GM23248 (cell line): Measurements from ENCODE around the gene IRF1. TPM values are rescaled to one million over a fixed set of nuclear protein-coding genes. Genes with fewer than 3 reads are reported as not detected.
A peak's percentile ranks its signal among the peaks of the same experiment; 100 is the strongest.

Source experiments
- DNase-seq: peaks from one replicate; pipeline ENCODE4 v3.0.0-alpha.2; 2015
- H2AFZ ChIP-seq: fragments of 200-600 bp; sonication (generic); 2 replicates; pipeline ENCODE4 v1.6.1; 2016; ENCODE audit warnings: antibody characterized with exemption
- H3F3A ChIP-seq: fragments of 200-600 bp; sonication (generic); 2 replicates; pipeline ENCODE4 v1.6.1; 2016; ENCODE audit warnings: mild to moderate bottlenecking, antibody characterized with exemption, mixed run types; ENCODE audit not compliant: insufficient read depth
- H3K27ac ChIP-seq: fragments of 200-600 bp; sonication (generic); 2 replicates; pipeline ENCODE4 v1.5.1; 2016; ENCODE audit warnings: mild to moderate bottlenecking
- H3K27me3 ChIP-seq: fragments of 200-600 bp; sonication (generic); replicated peaks from 2 replicates; pipeline ENCODE4 v1.6.1; 2016; ENCODE audit warnings: mild to moderate bottlenecking; ENCODE audit not compliant: insufficient read depth
- H3K36me3 ChIP-seq: fragments of 200-600 bp; sonication (generic); 2 replicates; pipeline ENCODE4 v1.6.1; 2016; ENCODE audit warnings: low read depth, mild to moderate bottlenecking
- H3K4me1 ChIP-seq: fragments of 200-600 bp; sonication (generic); 2 replicates; pipeline ENCODE4 v1.6.1; 2016; ENCODE audit warnings: mild to moderate bottlenecking; ENCODE audit not compliant: insufficient read depth
- H3K4me2 ChIP-seq: fragments of 200-600 bp; sonication (generic); one replicate; pipeline ENCODE4 v1.6.1; 2016; ENCODE audit warnings: mild to moderate bottlenecking; ENCODE audit not compliant: unreplicated experiment
- H3K4me3 ChIP-seq: fragments of 200-600 bp; sonication (generic); 2 replicates; pipeline ENCODE4 v1.5.1; 2016; ENCODE audit warnings: mild to moderate bottlenecking
- H3K79me2 ChIP-seq: fragments of 200-600 bp; sonication (generic); 2 replicates; pipeline ENCODE4 v1.6.1; 2016; ENCODE audit warnings: mild to moderate bottlenecking; ENCODE audit not compliant: insufficient read depth
- H3K9ac ChIP-seq: fragments of 200-600 bp; sonication (generic); 2 replicates; pipeline ENCODE4 v1.6.1; 2016; ENCODE audit warnings: mild to moderate bottlenecking
- H3K9me2 ChIP-seq: fragments of 200-600 bp; sonication (generic); 2 replicates; pipeline ENCODE4 v1.6.1; 2016; ENCODE audit warnings: mixed run types, mild to moderate bottlenecking, moderate library complexity; ENCODE audit not compliant: insufficient read depth
- H3K9me3 ChIP-seq: fragments of 200-600 bp; sonication (generic); one replicate; pipeline ENCODE4 v1.6.1; 2017; ENCODE audit warnings: low read depth
- H4K20me1 ChIP-seq: fragments of 200-600 bp; sonication (generic); 2 replicates; pipeline ENCODE4 v1.6.0; 2016; ENCODE audit not compliant: insufficient read depth
- EZH2 ChIP-seq: fragments of 200-600 bp; sonication (generic); IDR thresholded peaks from 2 replicates; pipeline ENCODE4 v1.6.1; 2018; ENCODE audit warnings: antibody characterized with exemption, mild to moderate bottlenecking; ENCODE audit not compliant: insufficient read depth, poor library complexity, severe bottlenecking
- EZH2phosphoT487 ChIP-seq: fragments of 200-600 bp; sonication (generic); IDR thresholded peaks from 2 replicates; pipeline ENCODE4 v1.6.1; 2018; ENCODE audit warnings: antibody characterized with exemption, moderate library complexity, mild to moderate bottlenecking, low read depth; ENCODE audit not compliant: insufficient read depth
- WGBS, 2 experiments: methylation state at CpG; one replicate each; pipeline ENCODE4 v1.1.6; 2015 to 2017; ENCODE audit warnings: low lambda C conversion rate in 2 of 2, low coverage in 1 of 2; ENCODE audit errors: missing lambda C conversion rate in 2 of 2; 5-methylcytosine and 5-hydroxymethylcytosine counted together
- in situ Hi-C: fragments of 300-500 bp; cut with MboI; formaldehyde crosslinking; loops from 2 replicates; pipeline ENCODE4 v1.15.0; 2020
- polyA plus RNA-seq: library from polyadenylated mRNA; unstranded; fragments of >200 nt; fragmentation: Nextera tagmentation; extraction: Ambion mirVana; gene quantifications from 2 replicates; pipeline ENCODE4 v1.2.1, GENCODE V29; 2016
- total RNA-seq: library from RNA; depleted of rRNA; stranded (reverse); fragments of >200 nt; shearing (Covaris generic); gene quantifications from 2 replicates; pipeline ENCODE4 v1.2.3, GENCODE V29; 2014

The IRF1 gene
- total and polyA plus RNA-seq, 2 experiments from 2014 or later = 6.2 to 22.2 TPM

GRCh38 chr5:132459031-132459982 is 31.3 kb downstream of the IRF1 start:
- in situ Hi-C loops = no loop called here
- Histone ChIP-seq H3K9ac (peak overlapping the region; percentile 79), H3F3A (peaks cover 39% of the 10 kb centered on the region), H3K36me3 (no peaks in the 10 kb centered on the region), H3K4me3 (no peak overlapping the region), H3K4me2 (peak overlapping the region; percentile 51), H3K27me3 (no peaks in the 10 kb centered on the region), H2AFZ (no peak overlapping the region), H3K9me2 (no peaks in the 10 kb centered on the region), H3K27ac (peak overlapping the region; percentile 99), H3K9me3 (no peaks in the 10 kb centered on the region), H3K79me2 (no peaks in the 10 kb centered on the region), H4K20me1 (no peaks in the 10 kb centered on the region), H3K4me1 (peaks cover 46% of the 10 kb centered on the region)
- DNase-seq = peak; percentile 53
- WGBS, 2 experiments = 86 to 90% methylated on average over 11 to 12 of the region's 12 CpGs
- TF ChIP-seq EZH2phosphoT487 (no peak), EZH2 (no peak)

- Histone ChIP-seq H3K9ac (peak overlapping the region; percentile 79), H3K9me2 (no peaks in the 10 kb centered on the region), H3K27ac (peak overlapping the region; percentile 99), H3K4me1 (peaks cover 46% of the 10 kb centered on the region), H2AFZ (no peak overlapping the region), H3K4me2 (peak overlapping the region; percentile 51), H3K4me3 (no peak overlapping the region), H3K9me3 (no peaks in the 10 kb centered on the region), H3K79me2 (no peaks in the 10 kb centered on the region), H3K36me3 (no peaks in the 10 kb centered on the region), H4K20me1 (no peaks in the 10 kb centered on the region), H3K27me3 (no peaks in the 10 kb centered on the region), H3F3A (peaks cover 39% of the 10 kb centered on the region)
- DNase-seq = peak; percentile 68
- TF ChIP-seq EZH2 (no peak), EZH2phosphoT487 (no peak)
- in situ Hi-C loops = no loop called here
- 41 to 42% methylated on average over 1 of the region's 1 CpG for WGBS, 2 experiments
These were observed 31.9 kb downstream of the IRF1 start for GRCh38 chr5:132458651-132459030.

- no peak overlapping the region for H3K4me3 ChIP-seq
- H3K79me2 ChIP-seq = no peaks in the 10 kb centered on the region
- H3F3A ChIP-seq = peaks cover 39% of the 10 kb centered on the region
- in situ Hi-C loops = no loop called here
- TF ChIP-seq EZH2phosphoT487 (no peak), EZH2 (no peak)
- no peaks in the 10 kb centered on the region for H3K27me3 ChIP-seq
- peak overlapping the region; percentile 51 for H3K4me2 ChIP-seq
- no peaks in the 10 kb centered on the region for H3K9me2 ChIP-seq
- peaks cover 46% of the 10 kb centered on the region for H3K4me1 ChIP-seq
- H3K9ac ChIP-seq = peak overlapping the region; percentile 79
- peak; percentile 80 for DNase-seq
- no peaks in the 10 kb centered on the region for H3K9me3 ChIP-seq
- peak overlapping the region; percentile 99 for H3K27ac ChIP-seq
- H3K36me3 ChIP-seq = no peaks in the 10 kb centered on the region
- WGBS, 2 experiments = 94 to 97% methylated on average over 3 of the region's 3 CpGs
- no peak overlapping the region for H2AFZ ChIP-seq
- no peaks in the 10 kb centered on the region for H4K20me1 ChIP-seq
These were observed 32.4 kb downstream of the IRF1 start for GRCh38 chr5:132458226-132458560.

- H3K4me2 ChIP-seq = peak overlapping the region; percentile 51
- H3K9me3 ChIP-seq = no peaks in the 10 kb centered on the region
- TF ChIP-seq EZH2 = no peak
- TF ChIP-seq EZH2phosphoT487 = no peak
- H3K4me3 ChIP-seq = no peak overlapping the region
- 47% methylated on average over 2 of the region's 2 CpGs for WGBS, 2 experiments
- peaks cover 39% of the 10 kb centered on the region for H3F3A ChIP-seq
- peak overlapping the region; percentile 99 for H3K27ac ChIP-seq
- peak overlapping the region; percentile 79 for H3K9ac ChIP-seq
- in situ Hi-C loops = no loop called here
- no peaks in the 10 kb centered on the region for H3K36me3 ChIP-seq
- H3K4me1 ChIP-seq = peaks cover 46% of the 10 kb centered on the region
- no peaks in the 10 kb centered on the region for H3K79me2 ChIP-seq
- no peaks in the 10 kb centered on the region for H3K27me3 ChIP-seq
- no peaks in the 10 kb centered on the region for H3K9me2 ChIP-seq
- peak; percentile 92 for DNase-seq
- peak overlapping the region; percentile 55; the same call in 1 of the 2 replicates for H2AFZ ChIP-seq
- no peaks in the 10 kb centered on the region for H4K20me1 ChIP-seq
These were observed 33.0 kb downstream of the IRF1 start for GRCh38 chr5:132457371-132458225.
